ENCODE data around the gene HOXD11. TPM values are rescaled to one million over a fixed set of nuclear protein-coding genes. Genes with fewer than 3 reads are reported as not detected.

The HOXD11 gene
- total RNA-seq, 1 experiment from 2014 or later, result not detected

- TF ChIP-seq ZNF512 (CRISPR knock-in tag; IDR thresholded peaks at IDR 0.05; ENCODE audit: borderline replicate concordance) (no peak), ZNF671 (CRISPR knock-in tag; IDR thresholded peaks at IDR 0.05) (no peak), RORB (CRISPR knock-in tag; IDR thresholded peaks at IDR 0.05) (no peak), TP53 (CRISPR knock-in tag; IDR thresholded peaks at IDR 0.05) (no peak)
Observed at GRCh38 chr2:176124110-176124946, 17.2 kb downstream of the HOXD11 start (continued).

- H3K27me3 Mint-ChIP-seq (ENCODE audit: low read depth), result peaks cover 98% of the 10 kb centered on the region
- no peak overlapping the region for H3K4me3 Mint-ChIP-seq
- no peak for DNase-seq (ENCODE audit: low spot score)
- no peak for TF ChIP-seq ZBTB43 (CRISPR knock-in tag; IDR thresholded peaks at IDR 0.05)
- TF ChIP-seq E2F5 (CRISPR knock-in tag; IDR thresholded peaks at IDR 0.05), result no peak
- no peak for TF ChIP-seq CBFB (CRISPR knock-in tag; IDR thresholded peaks at IDR 0.05; ENCODE audit: low read depth)
- TF ChIP-seq ZNF219 (CRISPR knock-in tag; IDR thresholded peaks at IDR 0.05; ENCODE audit: borderline replicate concordance), result no peak
- no peak for TF ChIP-seq ATF1 (CRISPR knock-in tag; IDR thresholded peaks at IDR 0.05)
- TF ChIP-seq JAZF1 (CRISPR knock-in tag; IDR thresholded peaks at IDR 0.05), result no peak
- no peak for TF ChIP-seq SOX15 (CRISPR knock-in tag; IDR thresholded peaks at IDR 0.05)
- TF ChIP-seq ATF6 (CRISPR knock-in tag; IDR thresholded peaks at IDR 0.05), result no peak
- TF ChIP-seq SP1 (CRISPR knock-in tag; conservative IDR thresholded peaks at IDR 0.05), result no peak
- TF ChIP-seq ESRRA (CRISPR knock-in tag; IDR thresholded peaks at IDR 0.05; ENCODE audit: borderline replicate concordance), result no peak
- no peak for TF ChIP-seq ARID4B (CRISPR knock-in tag; IDR thresholded peaks at IDR 0.05; ENCODE audit: borderline replicate concordance)
- no peak for TF ChIP-seq FOXJ3 (CRISPR knock-in tag; IDR thresholded peaks at IDR 0.05; ENCODE audit: borderline replicate concordance)
- TF ChIP-seq GABPB1 (CRISPR knock-in tag; IDR thresholded peaks at IDR 0.05), result no peak
- no peak for TF ChIP-seq USF1 (CRISPR knock-in tag; IDR thresholded peaks at IDR 0.05)
- TF ChIP-seq STAT6 (CRISPR knock-in tag; conservative IDR thresholded peaks at IDR 0.05; ENCODE audit: low read depth), result no peak
Observed at GRCh38 chr2:176124947-176125771, 18.1 kb downstream of the HOXD11 start.

More at GRCh38 chr2:176124947-176125771, 18.1 kb downstream of the HOXD11 start:
- Mint-ChIP-seq H3K9me3 (no peaks in the 10 kb centered on the region), H3K27ac (no peak overlapping the region), H3K36me3 (peaks cover 2% of the 10 kb centered on the region; the same call in 1 of the 2 replicates), H3K4me1 (peaks cover 21% of the 10 kb centered on the region)
- POLR2A ChIA-PET, result interaction anchor here (0.7 kb wide), 1 partner anchor 512 kb away, joined by 6 read pairs; no protein-coding TSS in a partner anchor
- CTCF ChIA-PET, result interaction anchor here (0.6 to 2.1 kb wide), 4 partner anchors 15 to 522 kb away, joined by 3 to 14 read pairs (median 4); no protein-coding TSS in a partner anchor
- no peak for ATAC-seq

Measured in WTC11 (cell line).